SKM-1 treated with dmso at 0.1 percent for 144 hours (cell line): ENCODE data around the gene FOXA3.

Source experiments
- DNase-seq: peaks from one replicate; lab custom pipeline; 2025; ENCODE audit not compliant: unreplicated experiment; lab: John Stamatoyannopoulos, UW

The FOXA3 gene

DNA sequence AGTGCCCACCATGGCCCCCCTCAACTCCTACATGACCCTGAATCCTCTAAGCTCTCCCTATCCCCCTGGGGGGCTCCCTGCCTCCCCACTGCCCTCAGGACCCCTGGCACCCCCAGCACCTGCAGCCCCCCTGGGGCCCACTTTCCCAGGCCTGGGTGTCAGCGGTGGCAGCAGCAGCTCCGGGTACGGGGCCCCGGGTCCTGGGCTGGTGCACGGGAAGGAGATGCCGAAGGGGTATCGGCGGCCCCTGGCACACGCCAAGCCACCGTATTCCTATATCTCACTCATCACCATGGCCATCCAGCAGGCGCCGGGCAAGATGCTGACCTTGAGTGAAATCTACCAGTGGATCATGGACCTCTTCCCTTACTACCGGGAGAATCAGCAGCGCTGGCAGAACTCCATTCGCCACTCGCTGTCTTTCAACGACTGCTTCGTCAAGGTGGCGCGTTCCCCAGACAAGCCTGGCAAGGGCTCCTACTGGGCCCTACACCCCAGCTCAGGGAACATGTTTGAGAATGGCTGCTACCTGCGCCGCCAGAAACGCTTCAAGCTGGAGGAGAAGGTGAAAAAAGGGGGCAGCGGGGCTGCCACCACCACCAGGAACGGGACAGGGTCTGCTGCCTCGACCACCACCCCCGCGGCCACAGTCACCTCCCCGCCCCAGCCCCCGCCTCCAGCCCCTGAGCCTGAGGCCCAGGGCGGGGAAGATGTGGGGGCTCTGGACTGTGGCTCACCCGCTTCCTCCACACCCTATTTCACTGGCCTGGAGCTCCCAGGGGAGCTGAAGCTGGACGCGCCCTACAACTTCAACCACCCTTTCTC lies 8.2 kb downstream of the FOXA3 start:
- DNase-seq = no peak

GRCh38 chr19:45873219-45873772 lies 9.2 kb downstream of the FOXA3 start:
- no peak for DNase-seq

- DNase-seq = no peak
These were observed 10.5 kb downstream of the FOXA3 start for GRCh38 chr19:45874620-45874966.

- no peak for DNase-seq
These were observed 12.0 kb downstream of the FOXA3 start for GRCh38 chr19:45876161-45876410.

- no peak for DNase-seq
These were observed 12.5 kb downstream of the FOXA3 start for GRCh38 chr19:45876411-45877197.

- no peak for DNase-seq
These were observed 14.1 kb downstream of the FOXA3 start for GRCh38 chr19:45878043-45878794.

GRCh38 chr19:45879055-45879454 lies 14.9 kb downstream of the FOXA3 start:
- no peak for DNase-seq

GRCh38 chr19:45879971-45880370 lies 15.8 kb downstream of the FOXA3 start:
- DNase-seq = no peak

DNA sequence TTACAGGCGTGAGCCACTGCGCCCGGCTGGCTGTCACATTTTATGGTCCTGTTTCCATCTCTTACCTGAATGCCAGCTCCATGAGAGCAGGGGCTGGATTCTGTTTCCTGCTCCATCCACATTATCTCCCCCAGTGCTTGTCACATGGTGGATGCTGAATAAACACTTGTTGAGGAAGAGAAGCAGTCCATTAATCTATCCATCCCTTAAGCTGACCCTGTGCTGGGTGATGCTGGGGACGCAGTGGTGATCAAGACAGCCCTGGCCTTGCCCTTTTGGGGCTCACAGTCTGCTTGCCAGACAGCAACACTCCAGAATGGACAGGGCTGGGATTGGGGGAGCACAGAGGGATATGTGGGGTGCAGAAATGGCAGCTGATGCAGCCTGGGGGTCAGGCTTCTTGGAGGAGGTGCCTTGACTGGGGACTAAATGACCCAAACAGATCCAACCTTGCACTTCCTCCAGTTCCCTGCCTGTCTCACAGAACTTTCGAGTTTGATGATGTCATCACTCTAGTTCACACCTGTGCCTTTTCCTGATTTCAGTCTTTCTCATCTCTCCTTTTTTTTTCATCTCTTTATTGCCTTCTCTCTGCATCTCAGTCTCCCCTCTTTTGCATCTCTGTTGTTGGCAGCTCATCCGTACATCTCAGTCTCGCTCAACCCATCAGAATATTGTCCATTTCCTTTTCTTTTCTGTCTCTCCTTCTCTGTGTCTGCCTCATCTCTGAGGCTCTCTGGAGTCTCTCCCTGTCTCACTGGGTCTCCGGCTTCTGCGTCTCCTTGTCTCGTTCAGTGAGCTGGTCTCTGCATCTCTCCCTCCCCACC lies 17.2 kb downstream of the FOXA3 start:
- no peak for DNase-seq

DNA sequence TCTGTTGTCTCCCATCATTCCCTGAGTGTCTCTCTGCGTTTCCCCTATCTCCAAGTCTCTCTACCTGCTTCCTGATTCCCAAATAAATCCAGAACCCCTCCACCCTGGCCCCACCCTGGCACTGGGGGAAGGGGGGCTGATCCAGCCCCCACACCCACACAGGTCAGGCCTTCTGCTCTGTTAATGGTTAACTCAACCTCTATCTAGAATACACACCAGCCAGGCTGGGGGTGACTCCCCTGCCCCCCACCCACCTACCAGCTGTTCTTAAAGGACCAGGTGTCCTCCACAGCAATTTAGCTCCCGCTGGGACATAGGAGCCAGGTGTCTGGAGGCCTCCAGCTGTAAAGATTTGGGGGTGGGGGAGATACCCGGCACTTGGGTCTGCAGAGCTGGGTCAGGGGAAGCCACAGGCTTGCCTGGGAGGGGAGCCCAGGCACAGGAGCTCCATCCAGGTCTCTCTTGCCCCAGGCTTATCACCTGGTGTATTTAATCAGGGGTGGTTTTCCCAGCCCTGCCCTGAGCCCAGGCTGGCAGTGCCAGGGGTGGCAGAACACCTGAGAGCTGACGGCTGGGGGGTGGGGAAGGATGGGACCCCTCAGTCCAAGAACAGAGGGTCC lies 17.9 kb downstream of the FOXA3 start:
- no peak for DNase-seq

DNA sequence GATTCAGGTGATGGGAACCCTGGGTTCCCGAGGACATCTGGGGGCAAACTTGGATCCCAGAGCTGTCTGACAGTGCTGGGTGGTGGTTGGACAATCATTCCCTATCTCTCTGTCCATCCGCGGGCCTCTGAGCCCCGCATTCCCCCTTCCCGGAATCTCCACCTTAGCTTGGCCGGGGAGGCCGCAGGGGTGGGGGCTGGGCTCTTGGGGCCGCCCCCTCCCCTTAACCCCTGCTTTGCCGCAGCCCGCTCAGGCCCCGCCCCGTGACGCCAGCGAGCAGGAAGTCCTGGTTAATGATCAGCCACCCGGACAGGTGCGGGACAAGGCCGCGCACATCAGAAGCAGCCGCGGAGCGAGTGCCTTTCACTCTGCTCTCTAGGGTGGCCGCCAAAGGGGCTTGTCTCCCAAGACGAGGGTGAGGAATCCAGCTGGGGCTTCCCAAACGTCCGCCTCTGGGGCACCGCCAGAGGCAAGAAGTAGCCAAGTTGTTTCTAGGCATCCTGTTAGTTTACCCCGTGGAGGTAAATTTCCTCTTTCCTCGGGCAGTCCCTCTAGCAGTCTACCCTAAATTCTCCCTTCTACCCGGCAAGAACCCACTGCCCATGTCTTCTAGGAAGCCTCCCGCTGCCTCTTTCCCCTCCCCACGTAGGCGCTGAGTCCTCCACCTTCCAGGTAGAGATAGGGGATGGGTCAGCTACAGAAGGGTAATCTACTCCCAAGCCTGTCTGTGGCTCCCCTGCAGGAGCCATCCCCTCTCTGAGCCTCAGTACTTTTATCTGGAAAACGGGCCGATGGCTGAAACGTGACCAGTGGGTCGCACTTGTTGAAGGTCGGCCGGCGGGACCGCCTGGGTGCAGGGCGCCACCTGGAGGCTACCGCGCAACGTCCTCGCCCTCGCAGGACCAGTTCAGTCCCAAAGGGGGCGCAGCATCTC lies 18.8 kb downstream of the FOXA3 start:
- DNase-seq = peak; percentile 51

- no peak for DNase-seq
These were observed 19.4 kb downstream of the FOXA3 start for GRCh38 chr19:45883586-45883880.

DNA sequence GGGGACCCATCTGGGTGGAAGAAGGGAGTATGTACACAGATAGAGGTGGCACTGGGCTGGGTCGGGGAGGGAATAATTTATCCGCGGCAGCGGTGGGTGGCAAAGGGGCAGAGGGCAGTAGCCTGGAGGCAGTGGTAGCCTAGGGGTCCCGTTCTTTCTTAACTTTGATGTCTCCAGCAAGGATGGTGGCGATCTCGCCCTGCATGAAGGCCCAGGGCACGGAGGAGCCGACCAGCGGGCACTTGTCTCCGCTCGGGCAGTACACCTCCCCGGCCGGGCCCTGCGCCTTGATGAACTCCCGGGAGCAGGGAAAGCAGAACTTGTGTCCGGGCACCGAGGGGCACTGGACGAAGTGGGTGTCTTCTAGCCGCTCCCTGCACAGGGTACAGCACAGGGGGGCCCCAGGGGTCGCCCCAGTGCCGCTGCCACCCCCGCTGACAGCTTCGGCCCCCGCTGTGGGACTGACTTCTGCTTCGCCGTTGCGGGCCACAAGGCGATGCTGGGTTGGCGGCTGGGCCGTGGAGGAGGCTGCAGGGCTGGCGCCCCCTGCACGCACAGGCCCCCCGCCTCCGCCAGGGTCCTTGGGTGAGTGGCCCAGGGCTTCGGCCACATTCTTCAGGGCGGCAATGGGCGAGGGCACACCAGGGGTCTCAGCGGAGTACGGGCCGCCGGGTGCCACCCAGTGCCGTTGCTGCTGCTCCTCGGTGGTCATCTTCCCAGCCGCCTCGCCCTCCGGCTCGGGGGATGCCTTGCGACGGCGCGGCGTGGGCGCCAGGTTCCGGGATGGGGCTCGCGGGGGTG lies 20.0 kb downstream of the FOXA3 start:
- DNase-seq = no peak

GRCh38 chr19:45884682-45885555 lies 20.8 kb downstream of the FOXA3 start:
- no peak for DNase-seq

DNA sequence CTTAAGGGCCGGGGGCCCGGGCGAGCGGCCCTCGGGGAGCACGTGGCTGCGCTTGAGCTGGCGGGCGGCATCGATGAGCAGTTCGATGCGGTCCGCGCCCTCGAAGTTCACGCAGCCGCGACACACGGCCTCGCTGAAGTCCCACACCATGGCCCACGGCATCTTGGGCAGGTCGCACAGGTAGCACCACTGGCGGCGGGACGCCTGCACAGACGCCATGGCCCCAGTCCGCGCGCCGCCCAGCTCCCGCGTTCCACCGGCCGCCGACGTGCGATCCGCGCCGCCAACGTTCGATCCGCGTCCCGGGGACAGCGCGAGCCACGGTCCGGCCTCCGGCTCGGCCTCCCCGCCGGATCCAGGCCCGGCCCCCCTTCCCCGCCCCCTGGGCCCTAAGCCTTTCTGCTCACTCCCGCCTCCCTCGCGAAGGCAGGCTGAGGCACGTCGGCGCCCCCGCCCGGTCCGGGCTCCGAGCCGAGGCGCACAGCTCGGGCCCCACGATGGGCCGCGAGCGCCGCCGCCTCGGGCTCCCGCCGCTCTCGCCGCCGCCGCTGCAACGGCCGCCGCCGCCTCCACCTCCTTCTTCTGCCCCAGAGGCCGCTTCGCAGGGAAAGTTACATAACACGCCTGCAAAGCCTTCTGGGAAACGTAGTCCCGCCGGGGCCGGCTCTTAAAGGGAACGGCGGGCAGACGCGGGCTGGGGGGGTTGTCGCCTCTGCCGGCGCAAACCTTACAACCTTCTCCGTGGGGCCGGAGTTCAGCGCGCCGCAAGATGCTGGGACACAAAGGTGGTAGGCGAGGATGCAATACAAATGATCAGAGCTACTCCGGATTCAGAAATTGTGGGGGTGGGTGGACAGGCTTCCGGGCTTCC lies 21.7 kb downstream of the FOXA3 start, which contains the start of gene IRF2BP1:
IRF2BP1 (minus strand) TSS at position 586 of the 871 bp plus-strand sequence; CDS start at position 219, 367 bp downstream.
- DNase-seq = peak; percentile 72

- DNase-seq = peak; percentile 56
These were observed 22.5 kb downstream of the FOXA3 start for GRCh38 chr19:45886427-45887199.
